HG03342 (cell line): Measurements from ENCODE around the gene STK10.

ENCODE experiments used
- ATAC-seq: cut with Tn5 transposase; IDR thresholded peaks from one replicate; pipeline ENCODE4 v1.9.1; 2021; ENCODE audit warnings: mild to moderate bottlenecking, moderate library complexity; ENCODE audit not compliant: unreplicated experiment

STK10 gene

DNA sequence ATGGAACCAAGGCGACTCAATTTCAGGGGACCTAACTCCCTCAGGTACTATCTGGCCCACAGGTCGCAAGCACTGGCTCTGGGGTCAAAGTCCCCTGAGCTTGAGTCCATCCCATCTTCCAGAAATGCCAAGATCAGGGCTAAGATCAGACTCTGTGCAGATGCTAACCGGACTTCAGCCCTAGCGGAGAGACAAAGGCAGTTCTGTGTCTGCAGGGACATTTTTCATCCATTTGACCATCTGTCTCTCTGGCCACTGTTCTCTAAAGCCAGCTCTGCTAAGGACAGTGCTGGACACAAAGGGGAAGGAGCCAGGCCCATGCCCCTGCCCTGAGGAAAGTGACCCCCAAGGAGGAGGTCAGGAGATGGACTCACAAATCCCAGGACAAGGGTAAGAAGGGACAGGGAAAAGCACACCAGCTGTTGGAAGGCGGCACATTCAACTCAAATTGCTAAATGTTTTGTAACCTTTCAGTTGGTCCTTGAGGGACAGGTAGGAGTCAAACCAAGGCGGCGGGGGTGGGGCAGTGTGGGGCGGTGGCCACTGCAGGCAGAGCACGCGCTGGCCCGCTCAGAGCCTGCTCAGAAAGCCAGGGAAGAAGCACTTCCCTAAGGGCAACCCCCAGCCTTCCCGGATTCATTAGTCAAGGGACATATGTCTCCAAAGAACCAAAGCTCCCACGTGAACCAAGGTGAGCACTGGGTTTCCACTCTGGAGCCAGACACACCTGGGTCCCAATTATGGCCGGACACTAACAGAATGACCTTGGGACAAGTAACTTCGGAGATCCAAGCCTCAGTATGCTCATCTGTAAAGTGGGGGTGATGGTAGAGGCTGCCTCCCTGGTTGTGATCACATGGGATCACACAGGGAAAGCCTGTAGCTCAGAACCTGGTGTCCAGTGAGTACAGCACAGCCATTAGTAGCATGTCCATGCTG is 42.8 kb downstream of the STK10 start:
- no peak for ATAC-seq

DNA sequence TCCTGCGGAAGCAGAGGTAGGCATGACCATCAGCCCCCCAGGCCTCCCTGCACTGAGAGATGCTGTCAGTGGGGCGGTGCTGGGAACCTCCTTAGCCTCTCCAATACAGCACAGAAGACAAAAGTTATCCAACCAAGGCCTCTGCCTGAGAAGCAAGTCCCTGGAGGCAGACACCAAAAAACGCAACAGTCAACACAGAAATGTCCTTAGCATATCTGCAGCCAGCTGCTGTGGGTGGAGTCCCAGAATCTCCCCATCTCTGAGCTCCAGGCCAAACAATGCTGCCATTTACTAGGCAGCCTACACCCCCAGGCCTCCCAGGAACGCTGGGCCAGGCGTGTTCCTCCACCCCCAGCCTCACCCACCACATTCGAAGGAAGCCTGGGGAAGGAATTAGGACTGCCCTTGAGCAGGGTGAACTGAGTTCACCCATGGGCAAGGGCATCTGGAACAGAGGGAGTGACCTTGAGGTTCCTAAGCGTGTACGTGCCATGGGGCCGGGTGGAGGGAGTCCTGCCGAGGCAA is 43.7 kb downstream of the STK10 start:
- peak; percentile 77 for ATAC-seq

DNA sequence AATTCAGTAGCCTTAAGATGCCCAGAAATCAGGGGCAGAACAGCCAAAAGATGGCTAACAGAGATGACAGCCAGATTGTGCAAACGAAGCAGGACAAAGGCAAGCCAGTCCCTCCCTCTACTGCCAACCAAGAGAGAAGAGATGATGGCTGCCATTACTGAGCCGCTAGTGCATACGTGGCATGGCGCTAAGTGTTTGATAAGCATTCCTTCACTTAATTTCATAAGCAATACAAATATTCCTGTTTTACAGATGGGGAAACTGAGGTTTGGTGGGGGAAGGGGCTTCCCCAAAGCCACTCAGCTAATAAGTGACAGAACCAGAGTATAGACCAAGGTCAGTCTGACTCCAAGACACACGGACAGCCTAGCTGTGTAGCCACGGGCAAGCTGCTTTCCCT is 44.1 kb downstream of the STK10 start:
- no peak for ATAC-seq

GRCh38 chr5:172142709-172143215 is 45.3 kb downstream of the STK10 start:
- no peak for ATAC-seq

DNA sequence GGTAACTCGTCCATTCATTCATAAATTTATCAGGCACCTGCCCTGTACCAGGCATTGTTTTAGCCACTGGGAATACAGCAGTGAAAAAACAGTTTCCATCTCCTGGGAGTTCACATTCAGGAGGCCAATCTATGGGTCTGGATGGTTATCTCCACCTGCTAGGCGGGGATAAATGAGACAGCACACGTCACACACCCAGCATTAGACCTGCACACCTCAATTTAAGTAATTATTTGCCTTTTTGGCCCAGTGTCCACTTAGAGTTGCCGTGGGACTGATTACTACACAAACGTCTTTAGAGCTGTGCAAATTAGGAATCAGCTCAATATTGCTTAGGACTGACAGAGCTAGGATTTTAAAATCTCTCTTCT is 46.1 kb downstream of the STK10 start:
- ATAC-seq = no peak

- ATAC-seq = no peak
Observed at GRCh38 chr5:172140866-172141265, 47.2 kb downstream of the STK10 start.

- ATAC-seq = no peak
Observed at GRCh38 chr5:172140120-172140519, 47.9 kb downstream of the STK10 start.

DNA sequence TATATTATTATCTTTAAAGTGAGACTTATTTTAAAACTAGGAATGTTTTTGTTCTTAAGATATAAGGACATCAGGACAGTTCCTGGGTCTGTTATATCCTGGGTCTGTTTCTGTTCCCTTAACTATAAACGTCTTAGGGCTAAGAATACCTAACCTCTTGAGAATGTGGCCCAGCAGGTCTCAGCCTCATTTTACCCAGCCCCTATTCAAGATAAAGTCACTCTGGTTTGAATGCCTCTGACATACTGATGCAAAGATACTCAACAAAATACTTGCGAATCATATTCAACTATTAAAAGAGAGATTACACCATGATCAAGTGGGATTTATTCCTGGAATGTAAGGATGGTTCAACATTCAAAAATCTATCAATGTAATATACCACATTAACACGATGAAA is 51.0 kb downstream of the STK10 start:
- ATAC-seq = no peak

DNA sequence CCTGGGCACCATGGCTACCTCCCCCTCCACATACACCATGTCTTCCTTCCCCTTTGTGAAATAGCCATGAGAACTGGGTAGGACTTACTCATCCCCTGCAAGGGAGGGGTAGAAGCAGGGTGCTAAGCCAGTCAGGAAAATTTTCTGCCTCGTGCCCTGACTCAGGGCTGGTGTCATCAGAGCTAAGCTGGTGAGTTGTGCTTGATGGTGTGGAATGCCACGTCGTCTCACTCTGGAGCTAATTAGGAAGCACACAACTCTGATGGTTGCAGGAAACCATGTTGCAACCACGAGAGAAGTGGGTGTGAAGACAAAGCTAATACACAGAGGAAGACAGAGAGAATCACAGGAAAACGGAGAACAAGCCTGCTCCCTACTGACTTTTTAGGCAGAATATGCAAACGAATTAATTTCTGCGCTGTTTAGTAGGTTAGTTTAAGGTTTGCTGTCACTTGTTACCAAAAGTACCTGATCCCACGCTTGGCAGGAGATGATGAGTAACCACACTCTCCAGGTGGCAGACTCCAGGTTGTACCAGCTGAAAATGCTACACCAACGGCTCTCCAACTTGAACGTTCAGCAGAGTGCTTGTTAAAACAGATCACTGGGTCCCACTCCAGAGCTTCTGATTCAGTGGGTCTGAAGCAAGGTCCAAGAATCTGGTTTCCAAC is 54.5 kb downstream of the STK10 start:
- no peak for ATAC-seq

- ATAC-seq = no peak
Observed at GRCh38 chr5:172131690-172132089, 56.3 kb downstream of the STK10 start.

- no peak for ATAC-seq
Observed at GRCh38 chr5:172129256-172129910, 58.6 kb downstream of the STK10 start.

GRCh38 chr5:172127581-172127980 is 60.4 kb downstream of the STK10 start:
- no peak for ATAC-seq

- no peak for ATAC-seq
Observed at GRCh38 chr5:172123269-172123692, 64.7 kb downstream of the STK10 start.

DNA sequence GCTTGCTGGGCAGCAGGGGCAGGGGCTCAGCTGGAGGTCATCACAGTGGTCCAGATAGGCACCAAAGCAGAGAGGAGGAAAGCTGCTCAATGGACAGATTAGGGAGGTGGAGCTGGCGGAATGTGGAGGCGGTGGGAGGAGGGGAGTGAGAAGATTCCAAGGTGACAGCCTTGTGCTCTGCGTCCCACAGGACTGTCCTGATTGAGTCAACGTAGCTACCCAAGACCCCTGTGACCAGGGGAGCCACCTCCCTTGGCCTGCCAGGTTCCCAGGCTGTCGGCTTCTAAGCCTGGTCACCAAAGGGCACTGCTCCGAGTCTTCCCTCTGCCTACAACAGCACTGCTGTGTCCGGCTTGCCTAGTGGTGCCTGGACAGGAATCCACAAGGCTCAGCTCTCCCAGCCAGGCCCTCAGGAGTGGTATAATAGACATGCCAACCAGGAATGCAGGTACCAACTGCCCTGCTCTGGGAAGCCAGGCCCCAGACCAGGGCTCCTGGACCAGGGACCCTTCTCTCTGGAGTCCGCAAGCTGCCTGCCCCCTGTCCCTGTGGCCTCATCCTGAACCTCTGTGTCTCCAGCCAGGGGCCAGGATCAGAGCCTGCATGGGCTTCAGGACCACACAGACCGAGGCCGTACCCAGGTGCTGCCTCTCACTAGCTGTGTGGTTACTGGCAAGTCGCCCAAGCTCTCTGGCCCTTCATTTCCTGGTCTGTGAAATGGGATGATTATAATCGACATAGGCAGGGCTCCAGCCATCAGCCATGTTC is 67.9 kb downstream of the STK10 start:
- no peak for ATAC-seq

- no peak for ATAC-seq
Observed at GRCh38 chr5:172118891-172119290, 69.1 kb downstream of the STK10 start.

DNA sequence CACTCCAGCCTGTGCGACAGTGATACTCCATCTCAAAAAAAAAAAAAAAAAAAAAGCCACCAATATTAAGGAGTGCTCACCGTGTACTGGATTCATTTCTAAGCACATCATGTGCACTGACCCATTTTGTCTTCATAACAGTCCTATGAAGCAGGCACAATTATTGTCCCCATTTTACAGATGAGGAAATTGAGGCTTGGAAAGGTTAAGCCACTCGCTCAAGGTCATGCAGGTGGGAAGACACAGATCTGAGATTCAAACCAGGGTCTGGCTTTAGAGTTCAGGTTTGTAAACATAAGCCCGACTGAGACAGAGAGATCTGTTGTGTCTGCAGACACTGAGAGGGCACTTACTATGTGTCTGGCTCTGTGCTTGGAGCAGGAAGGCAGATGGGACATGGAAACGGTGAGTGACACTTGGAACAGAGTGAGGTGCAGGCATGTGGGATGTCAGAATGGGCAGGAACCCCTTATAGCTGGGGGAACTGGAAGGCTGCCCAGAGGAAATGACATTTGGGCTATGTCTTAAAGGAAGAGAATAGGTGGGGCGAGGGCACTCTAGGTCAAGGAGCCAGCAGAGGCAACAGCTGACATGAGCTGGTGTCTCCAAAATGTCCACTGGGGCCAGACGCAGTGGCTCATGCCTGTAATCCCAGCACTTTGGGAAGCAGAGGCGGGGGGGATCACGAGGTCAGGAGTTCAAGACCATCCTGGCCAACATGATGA is 69.9 kb downstream of the STK10 start:
- no peak for ATAC-seq

GRCh38 chr5:172115541-172115982 is 72.5 kb downstream of the STK10 start:
- ATAC-seq = no peak

DNA sequence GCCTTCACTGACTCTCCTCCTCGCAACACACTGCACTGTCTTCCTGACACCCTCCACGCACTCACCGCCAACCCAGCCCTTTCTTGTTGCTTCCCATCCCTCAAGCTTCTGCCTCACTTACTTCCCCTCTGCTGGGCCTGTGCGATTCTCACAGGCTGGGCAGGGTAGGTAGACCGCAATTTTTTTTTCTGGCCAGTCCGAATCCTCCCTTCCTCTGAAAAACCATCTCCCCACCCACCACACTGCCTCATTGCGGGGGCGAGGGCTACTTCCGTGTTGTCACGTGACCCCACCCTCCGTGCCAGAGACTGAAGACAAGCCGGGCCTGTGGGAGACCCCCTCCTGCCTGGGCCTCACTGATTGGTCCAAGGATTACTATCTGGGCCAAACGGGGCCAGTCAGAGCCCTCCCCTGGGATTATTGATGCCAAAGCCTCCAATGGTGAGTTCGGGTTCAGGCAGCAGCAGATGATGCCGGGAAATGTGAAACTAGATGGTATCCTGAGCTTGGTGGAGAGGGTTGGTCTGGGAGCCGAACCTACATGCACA is 73.1 kb downstream of the STK10 start:
- ATAC-seq = peak; percentile 66

DNA sequence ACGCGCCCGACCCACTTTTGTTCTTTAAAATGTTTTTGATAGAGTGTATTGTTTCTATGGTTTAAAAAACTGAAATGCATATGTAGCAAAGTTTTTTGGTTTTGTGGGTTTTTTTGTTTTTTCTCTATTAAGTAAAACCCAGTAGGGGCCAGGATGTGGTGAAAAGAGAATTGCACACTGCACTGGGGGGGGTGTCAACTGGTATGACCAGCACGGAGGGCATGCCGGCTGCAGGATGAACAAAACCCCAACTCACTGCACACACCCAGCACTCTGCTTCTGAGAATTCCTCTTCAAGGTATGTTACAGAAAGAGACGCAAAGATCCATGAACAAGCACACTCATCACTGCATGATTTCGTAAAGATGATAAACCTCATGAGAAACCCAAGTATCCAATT is 75.0 kb downstream of the STK10 start:
- no peak for ATAC-seq

- ATAC-seq = no peak
Observed at GRCh38 chr5:172111852-172112225, 76.2 kb downstream of the STK10 start.
